Keratinocyte (primary cell): Measurements from ENCODE around the gene LRRC27. TPM values are rescaled to one million over a fixed set of nuclear protein-coding genes. Genes with fewer than 3 reads are reported as not detected.

ENCODE experiments used
- DNase-seq: peaks from one replicate; pipeline ENCODE4 v3.0.0-alpha.2; 2011; ENCODE audit warnings: low read depth, missing footprints, low spot score
- FAIRE-seq: peaks from 2 replicates; lab custom pipeline; 2011; peaks lifted over from hg19 to GRCh38; lab: Jason Lieb, UNC
- H2AFZ ChIP-seq: 2 replicates; pipeline ENCODE4 v1.6.0; 2012; ENCODE audit warnings: low read length, control low read depth, inconsistent platforms; ENCODE audit not compliant: control insufficient read depth
- H3K27ac ChIP-seq: 2 replicates; pipeline ENCODE4 v1.5.1; 2011; ENCODE audit warnings: low read length; ENCODE audit not compliant: control insufficient read depth, insufficient read depth
- H3K27me3 ChIP-seq: 3 replicates; pipeline ENCODE4 v1.6.0; 2011; ENCODE audit warnings: low read length; ENCODE audit not compliant: control insufficient read depth, insufficient read depth; ENCODE audit errors: extremely low read depth
- H3K36me3 ChIP-seq, 2 experiments: 2 replicates in 1 of 2; 3 replicates in 1 of 2; pipeline ENCODE4 v1.5.1; 2011; ENCODE audit warnings: low read length in 2 of 2, mild to moderate bottlenecking in 1 of 2; ENCODE audit not compliant: control insufficient read depth in 2 of 2, insufficient read depth in 2 of 2; ENCODE audit errors: extremely low read depth in 1 of 2
- H3K4me1 ChIP-seq: 3 replicates; pipeline ENCODE4 v1.5.1; 2011; ENCODE audit warnings: low read length; ENCODE audit not compliant: control insufficient read depth, insufficient read depth; ENCODE audit errors: extremely low read depth
- H3K4me2 ChIP-seq: 3 replicates; pipeline ENCODE4 v1.6.0; 2011; ENCODE audit warnings: low read depth, low read length; ENCODE audit not compliant: control insufficient read depth, insufficient read depth; ENCODE audit errors: extremely low read depth
- H3K4me3 ChIP-seq, 3 experiments: fragments of 200-600 bp in 1 of 3; sonication (generic) in 1 of 3; 2 replicates in 2 of 3; 3 replicates in 1 of 3; pipeline ENCODE4 v1.5.1; 2011 to 2016; ENCODE audit warnings: low read length in 3 of 3, mild to moderate bottlenecking in 3 of 3, control low read depth in 2 of 3, inconsistent platforms in 1 of 3, low read depth in 1 of 3, mixed read lengths in 1 of 3, mixed run types in 1 of 3, moderate library complexity in 1 of 3; ENCODE audit not compliant: control insufficient read depth in 2 of 3, insufficient read depth in 2 of 3; ENCODE audit errors: extremely low read depth in 1 of 3
- H3K79me2 ChIP-seq: 2 replicates; pipeline ENCODE4 v1.6.0; 2012; ENCODE audit warnings: low read length; ENCODE audit not compliant: control insufficient read depth, insufficient read depth
- H3K9ac ChIP-seq: 3 replicates; pipeline ENCODE4 v1.6.0; 2011; ENCODE audit warnings: low read length; ENCODE audit not compliant: control insufficient read depth, insufficient read depth; ENCODE audit errors: extremely low read depth
- H3K9me1 ChIP-seq: 3 replicates; pipeline ENCODE4 v1.6.0; 2011; ENCODE audit warnings: low read length; ENCODE audit not compliant: control insufficient read depth, insufficient read depth; ENCODE audit errors: extremely low read depth
- H3K9me3 ChIP-seq: 2 replicates; pipeline ENCODE4 v1.5.1; 2012; ENCODE audit warnings: low read depth, low read length; ENCODE audit not compliant: control insufficient read depth
- H4K20me1 ChIP-seq: 3 replicates; pipeline ENCODE4 v1.6.0; 2011; ENCODE audit warnings: low read length; ENCODE audit not compliant: control insufficient read depth, insufficient read depth; ENCODE audit errors: extremely low read depth
- EZH2 ChIP-seq: IDR thresholded peaks from one replicate; pipeline ENCODE4 v1.6.1; 2012; ENCODE audit warnings: inconsistent platforms, mild to moderate bottlenecking, low read length, moderate library complexity
- dilution Hi-C: fragments of 300-500 bp; cut with MboI; formaldehyde crosslinking; loops from one replicate; pipeline ENCODE4 v1.7.0; 2020; ENCODE audit warnings: low sequenced_read_pairs; ENCODE audit not compliant: extremely low pct_ligation_motif_present
- polyA plus RNA-seq, 5 experiments: library from polyadenylated mRNA; depleted of rRNA in 3 of 5; stranded (reverse) in 3 of 5; stranded (forward) in 1 of 5; unstranded in 1 of 5; fragments of >200 nt; gene quantifications; 1 replicate in 1 of 5; 2 replicates in 3 of 5; 3 replicates in 1 of 5; pipeline versions ENCODE4 v1.2.1 to v1.2.3, GENCODE V29; 2011 to 2012; ENCODE audit warnings: missing spikeins in 2 of 5, low read depth in 1 of 5, low replicate concordance in 1 of 5
- TF ChIP-seq, protein P1 (sequence below), 3 experiments: IDR thresholded peaks in 1 of 3; conservative IDR thresholded peaks in 1 of 3; optimal IDR thresholded peaks in 1 of 3; 2 replicates in 2 of 3; 3 replicates in 1 of 3; pipeline versions ENCODE3 to v1.5.1; 2011; ENCODE audit warnings: low read length in 3 of 3, mild to moderate bottlenecking in 3 of 3, moderate library complexity in 2 of 3, control low read depth in 1 of 3, inconsistent platforms in 1 of 3; ENCODE audit not compliant: insufficient read depth in 2 of 3; ENCODE audit errors: extremely low read depth in 1 of 3

LRRC27 gene
- polyA plus RNA-seq, 1 donor (not counting 4 experiments of a cell fraction or from before 2014, with no cell fraction given) = 3.0 TPM

DNA sequence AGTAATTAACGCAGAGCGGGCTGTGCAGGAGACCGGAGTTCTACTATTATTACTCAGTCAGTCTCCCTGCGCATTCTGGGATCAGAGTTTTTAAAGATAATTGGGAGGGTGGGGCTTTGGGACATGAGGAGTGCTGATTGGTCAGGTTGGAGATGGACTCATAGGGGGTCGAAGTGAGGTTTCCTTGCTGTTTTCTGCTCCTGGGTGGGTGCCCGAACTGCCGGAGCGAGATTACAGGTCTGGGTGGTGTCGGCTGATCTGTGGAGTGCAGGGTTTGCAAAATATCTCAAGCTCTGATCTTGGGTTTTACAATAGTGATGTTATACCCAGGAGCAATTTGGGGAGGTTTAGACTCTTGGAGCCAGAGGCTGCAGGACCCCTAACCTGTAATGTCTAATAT lies 3.9 kb upstream of the LRRC27 start:
- no peak for TF ChIP-seq EZH2
- TF ChIP-seq, protein P1, sequence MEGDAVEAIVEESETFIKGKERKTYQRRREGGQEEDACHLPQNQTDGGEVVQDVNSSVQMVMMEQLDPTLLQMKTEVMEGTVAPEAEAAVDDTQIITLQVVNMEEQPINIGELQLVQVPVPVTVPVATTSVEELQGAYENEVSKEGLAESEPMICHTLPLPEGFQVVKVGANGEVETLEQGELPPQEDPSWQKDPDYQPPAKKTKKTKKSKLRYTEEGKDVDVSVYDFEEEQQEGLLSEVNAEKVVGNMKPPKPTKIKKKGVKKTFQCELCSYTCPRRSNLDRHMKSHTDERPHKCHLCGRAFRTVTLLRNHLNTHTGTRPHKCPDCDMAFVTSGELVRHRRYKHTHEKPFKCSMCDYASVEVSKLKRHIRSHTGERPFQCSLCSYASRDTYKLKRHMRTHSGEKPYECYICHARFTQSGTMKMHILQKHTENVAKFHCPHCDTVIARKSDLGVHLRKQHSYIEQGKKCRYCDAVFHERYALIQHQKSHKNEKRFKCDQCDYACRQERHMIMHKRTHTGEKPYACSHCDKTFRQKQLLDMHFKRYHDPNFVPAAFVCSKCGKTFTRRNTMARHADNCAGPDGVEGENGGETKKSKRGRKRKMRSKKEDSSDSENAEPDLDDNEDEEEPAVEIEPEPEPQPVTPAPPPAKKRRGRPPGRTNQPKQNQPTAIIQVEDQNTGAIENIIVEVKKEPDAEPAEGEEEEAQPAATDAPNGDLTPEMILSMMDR (optimal IDR thresholded peaks at IDR 0.05 in 1 of 3, IDR thresholded peaks at IDR 0.05 in 1 of 3, conservative IDR thresholded peaks at IDR 0.05 in 1 of 3; ENCODE audit: extremely low read depth in 1 of 3, insufficient read depth in 2 of 3, low read length in 3 of 3) = no peak
- dilution Hi-C loops = no loop called here
- Histone ChIP-seq H2AFZ (no peak overlapping the region), H3K79me2 (peaks cover 35% of the 10 kb centered on the region), H3K9me3 (no peaks in the 10 kb centered on the region), H3K27me3 (no peaks in the 10 kb centered on the region), H3K4me2 (no peak overlapping the region), H3K4me1 (peaks cover 14% of the 10 kb centered on the region), H3K4me3 (no peak overlapping the region), H4K20me1 (no peaks in the 10 kb centered on the region), H3K9me1 (no peaks in the 10 kb centered on the region), H3K27ac (no peak overlapping the region), H3K9ac (no peak overlapping the region), H3K36me3 (peaks cover 0 to 1% of the 10 kb centered on the region in 2 experiments)
- FAIRE-seq = no peak
- DNase-seq = no peak

DNA sequence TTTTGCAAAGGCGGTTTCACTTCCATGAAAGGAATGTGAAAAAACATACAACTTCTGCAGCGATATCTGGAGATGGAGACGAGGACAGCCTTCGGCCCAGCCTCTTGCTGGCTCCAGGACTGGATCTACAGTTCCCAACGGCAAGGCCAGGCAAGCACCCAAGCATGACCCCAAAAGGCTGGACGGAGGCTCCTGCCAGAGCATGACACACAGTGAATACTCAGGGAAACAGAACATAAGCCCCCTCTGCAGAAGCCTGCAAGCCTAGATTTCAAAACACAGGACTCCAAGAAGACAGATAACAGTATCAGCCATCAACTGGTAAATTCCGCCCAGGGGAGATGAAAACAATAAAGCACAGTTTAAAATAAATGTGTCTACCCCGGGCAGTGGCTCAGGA lies 3.3 kb upstream of the LRRC27 start:
- no peak for FAIRE-seq
- Histone ChIP-seq H3K27me3 (no peaks in the 10 kb centered on the region), H3K4me1 (peaks cover 14% of the 10 kb centered on the region), H3K9ac (no peak overlapping the region), H3K27ac (no peak overlapping the region), H3K4me3 (no peak overlapping the region), H3K9me1 (no peaks in the 10 kb centered on the region), H4K20me1 (no peaks in the 10 kb centered on the region), H3K4me2 (no peak overlapping the region), H3K9me3 (no peaks in the 10 kb centered on the region), H3K79me2 (peaks cover 35% of the 10 kb centered on the region), H2AFZ (no peak overlapping the region), H3K36me3 (peaks cover 0 to 1% of the 10 kb centered on the region in 2 experiments)
- dilution Hi-C loops = no loop called here
- no peak for DNase-seq
- TF ChIP-seq, protein P1 (optimal IDR thresholded peaks at IDR 0.05 in 1 of 3, IDR thresholded peaks at IDR 0.05 in 1 of 3, conservative IDR thresholded peaks at IDR 0.05 in 1 of 3; ENCODE audit: extremely low read depth in 1 of 3, insufficient read depth in 2 of 3, low read length in 3 of 3) = no peak
- TF ChIP-seq EZH2 = no peak
